Measurements from ENCODE around the gene GPR161.

The GPR161 gene

GRCh38 chr1:168102487-168102886, 34.2 kb downstream of the GPR161 start:
- no peak for DNase-seq

GRCh38 chr1:168101336-168101735, 35.4 kb downstream of the GPR161 start:
- no peak for DNase-seq

- no peak for DNase-seq
These were observed 36.3 kb downstream of the GPR161 start for GRCh38 chr1:168100315-168101002.

GRCh38 chr1:168099337-168099801, 37.4 kb downstream of the GPR161 start:
- no peak for DNase-seq

- no peak for DNase-seq
These were observed 38.0 kb downstream of the GPR161 start for GRCh38 chr1:168098534-168099320.

GRCh38 chr1:168097921-168098528, 38.7 kb downstream of the GPR161 start:
- DNase-seq: no peak

GRCh38 chr1:168096296-168097165, 40.2 kb downstream of the GPR161 start:
- no peak for DNase-seq

- no peak for DNase-seq
These were observed 41.3 kb downstream of the GPR161 start for GRCh38 chr1:168095476-168095875.

- no peak for DNase-seq
These were observed 43.1 kb downstream of the GPR161 start for GRCh38 chr1:168093616-168094015.

- DNase-seq: no peak
These were observed 44.0 kb downstream of the GPR161 start for GRCh38 chr1:168092566-168093355.

GRCh38 chr1:168091720-168092550, 44.8 kb downstream of the GPR161 start:
- DNase-seq: no peak

- no peak for DNase-seq
These were observed 45.7 kb downstream of the GPR161 start for GRCh38 chr1:168091063-168091462.

- DNase-seq: no peak
These were observed 46.3 kb downstream of the GPR161 start for GRCh38 chr1:168090395-168090794.

GRCh38 chr1:168089979-168090337, 46.8 kb downstream of the GPR161 start:
- no peak for DNase-seq

GRCh38 chr1:168089326-168089978, 47.3 kb downstream of the GPR161 start:
- DNase-seq: no peak

GRCh38 chr1:168088511-168089325, 48.0 kb downstream of the GPR161 start:
- no peak for DNase-seq

- no peak for DNase-seq
These were observed 49.0 kb downstream of the GPR161 start for GRCh38 chr1:168087696-168088095.

- DNase-seq: no peak
These were observed 50.3 kb downstream of the GPR161 start for GRCh38 chr1:168086438-168086837.

- DNase-seq: no peak
These were observed 51.3 kb downstream of the GPR161 start for GRCh38 chr1:168085401-168085872.

All from NCI-H510A (cell line).